ENCODE data around the gene NTRK3.

The NTRK3 gene

GRCh38 chr15:87851497-87851896, 405.0 kb downstream of the NTRK3 start:
- Histone ChIP-seq H3K9me3 (ENCODE audit: control insufficient read depth, insufficient read depth, low read length) (no peaks in the 10 kb centered on the region), H3K4me3 (ENCODE audit: low read length) (no peak overlapping the region), H3F3A (ENCODE audit: control insufficient read depth, insufficient read depth) (no peaks in the 10 kb centered on the region), H3K4me2 (ENCODE audit: low read length) (no peak overlapping the region), H3K4me1 (ENCODE audit: control insufficient read depth, low read length) (no peaks in the 10 kb centered on the region), H4K20me1 (ENCODE audit: control insufficient read depth, insufficient read depth, low read depth, low read length) (no peaks in the 10 kb centered on the region), H3K27me3 (ENCODE audit: control insufficient read depth, low read length) (no peaks in the 10 kb centered on the region), H3K36me3 (ENCODE audit: control insufficient read depth, low read length) (no peaks in the 10 kb centered on the region), H3K9me2 (replicated peaks; ENCODE audit: control insufficient read depth, low read length) (no peaks in the 10 kb centered on the region; the same call in 1 of the 2 replicates), H3K27ac (ENCODE audit: low read depth, low read length) (no peak overlapping the region), H3K79me2 (ENCODE audit: control insufficient read depth, low read length) (no peaks in the 10 kb centered on the region)
- TF ChIP-seq, protein P1, sequence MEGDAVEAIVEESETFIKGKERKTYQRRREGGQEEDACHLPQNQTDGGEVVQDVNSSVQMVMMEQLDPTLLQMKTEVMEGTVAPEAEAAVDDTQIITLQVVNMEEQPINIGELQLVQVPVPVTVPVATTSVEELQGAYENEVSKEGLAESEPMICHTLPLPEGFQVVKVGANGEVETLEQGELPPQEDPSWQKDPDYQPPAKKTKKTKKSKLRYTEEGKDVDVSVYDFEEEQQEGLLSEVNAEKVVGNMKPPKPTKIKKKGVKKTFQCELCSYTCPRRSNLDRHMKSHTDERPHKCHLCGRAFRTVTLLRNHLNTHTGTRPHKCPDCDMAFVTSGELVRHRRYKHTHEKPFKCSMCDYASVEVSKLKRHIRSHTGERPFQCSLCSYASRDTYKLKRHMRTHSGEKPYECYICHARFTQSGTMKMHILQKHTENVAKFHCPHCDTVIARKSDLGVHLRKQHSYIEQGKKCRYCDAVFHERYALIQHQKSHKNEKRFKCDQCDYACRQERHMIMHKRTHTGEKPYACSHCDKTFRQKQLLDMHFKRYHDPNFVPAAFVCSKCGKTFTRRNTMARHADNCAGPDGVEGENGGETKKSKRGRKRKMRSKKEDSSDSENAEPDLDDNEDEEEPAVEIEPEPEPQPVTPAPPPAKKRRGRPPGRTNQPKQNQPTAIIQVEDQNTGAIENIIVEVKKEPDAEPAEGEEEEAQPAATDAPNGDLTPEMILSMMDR (IDR thresholded peaks at IDR 0.05; ENCODE audit: low read depth, low read length, poor library complexity, severe bottlenecking) = no peak
- no peak for TF ChIP-seq EZH2phosphoT487 (IDR thresholded peaks at IDR 0.05; ENCODE audit: borderline replicate concordance, low read length)

DNA sequence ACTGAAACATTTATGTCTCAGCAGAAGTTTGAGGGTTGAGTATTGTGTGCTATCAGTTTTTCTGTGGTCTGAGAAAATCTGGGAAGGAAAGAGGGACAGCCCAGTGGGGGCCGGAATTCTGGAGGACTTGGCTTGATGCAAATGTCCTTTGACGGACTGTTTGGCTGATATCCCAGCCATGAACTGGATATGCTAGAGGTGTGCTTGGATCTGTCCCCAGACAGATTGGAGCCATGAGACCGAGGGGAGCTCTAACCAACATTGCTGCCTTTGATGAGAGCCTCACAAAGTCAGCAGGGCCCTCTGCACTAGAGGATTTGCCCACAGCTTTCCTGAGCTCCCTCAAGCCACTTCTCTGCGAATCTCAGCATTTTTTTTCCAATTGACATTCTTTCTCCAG, 405.6 kb downstream of the NTRK3 start:
- Histone ChIP-seq H3K4me3 (ENCODE audit: low read length) (no peak overlapping the region), H3K9me3 (ENCODE audit: control insufficient read depth, insufficient read depth, low read length) (no peaks in the 10 kb centered on the region), H4K20me1 (ENCODE audit: control insufficient read depth, insufficient read depth, low read depth, low read length) (no peaks in the 10 kb centered on the region), H3K4me1 (ENCODE audit: control insufficient read depth, low read length) (no peaks in the 10 kb centered on the region), H3K36me3 (ENCODE audit: control insufficient read depth, low read length) (no peaks in the 10 kb centered on the region), H3K9me2 (replicated peaks; ENCODE audit: control insufficient read depth, low read length) (no peaks in the 10 kb centered on the region; the same call in 1 of the 2 replicates), H3K27ac (ENCODE audit: low read depth, low read length) (no peak overlapping the region), H3F3A (ENCODE audit: control insufficient read depth, insufficient read depth) (no peaks in the 10 kb centered on the region), H3K79me2 (ENCODE audit: control insufficient read depth, low read length) (no peaks in the 10 kb centered on the region), H3K27me3 (ENCODE audit: control insufficient read depth, low read length) (no peaks in the 10 kb centered on the region), H3K4me2 (ENCODE audit: low read length) (no peak overlapping the region)
- TF ChIP-seq EZH2phosphoT487 (IDR thresholded peaks at IDR 0.05; ENCODE audit: borderline replicate concordance, low read length) = no peak
- TF ChIP-seq, protein P1 (IDR thresholded peaks at IDR 0.05; ENCODE audit: low read depth, low read length, poor library complexity, severe bottlenecking) = no peak

- Histone ChIP-seq H3K9me2 (replicated peaks; ENCODE audit: control insufficient read depth, low read length) (no peaks in the 10 kb centered on the region; the same call in 1 of the 2 replicates), H3K27me3 (ENCODE audit: control insufficient read depth, low read length) (no peaks in the 10 kb centered on the region), H3K79me2 (ENCODE audit: control insufficient read depth, low read length) (no peaks in the 10 kb centered on the region), H3K36me3 (ENCODE audit: control insufficient read depth, low read length) (no peaks in the 10 kb centered on the region), H4K20me1 (ENCODE audit: control insufficient read depth, insufficient read depth, low read depth, low read length) (no peaks in the 10 kb centered on the region), H3K4me2 (ENCODE audit: low read length) (no peak overlapping the region), H3K9me3 (ENCODE audit: control insufficient read depth, insufficient read depth, low read length) (no peaks in the 10 kb centered on the region), H3K27ac (ENCODE audit: low read depth, low read length) (no peak overlapping the region), H3F3A (ENCODE audit: control insufficient read depth, insufficient read depth) (no peaks in the 10 kb centered on the region), H3K4me3 (ENCODE audit: low read length) (no peak overlapping the region), H3K4me1 (ENCODE audit: control insufficient read depth, low read length) (no peaks in the 10 kb centered on the region)
- no peak for TF ChIP-seq EZH2phosphoT487 (IDR thresholded peaks at IDR 0.05; ENCODE audit: borderline replicate concordance, low read length)
- TF ChIP-seq, protein P1 (IDR thresholded peaks at IDR 0.05; ENCODE audit: low read depth, low read length, poor library complexity, severe bottlenecking) = no peak
Measured at GRCh38 chr15:87849181-87849580, 407.4 kb downstream of the NTRK3 start.
